ENCODE results near the gene ERMARD. TPM values are rescaled to one million over a fixed set of nuclear protein-coding genes. Genes with fewer than 3 reads are reported as not detected.

ERMARD gene
- total RNA-seq, 1 experiment from 2014 or later = 13.6 TPM

GRCh38 chr6:169775321-169775720 lies 23.9 kb downstream of the ERMARD start:
- Histone ChIP-seq H3T11ph (ENCODE audit: low read length) (no peak overlapping the region), H3K9me3 (ENCODE audit: control insufficient read depth, low read depth, low read length) (no peaks in the 10 kb centered on the region), H4K91ac (ENCODE audit: insufficient read length, low read depth, low read length) (no peak overlapping the region), H3K23ac (ENCODE audit: insufficient read length, low read depth, low read length) (no peak overlapping the region), H3K14ac (ENCODE audit: insufficient read depth, low read length) (no peak overlapping the region), H3K27ac (ENCODE audit: insufficient read length, low read depth, low read length) (no peak overlapping the region), H3K4ac (ENCODE audit: low read depth, low read length) (no peak overlapping the region), H2BK15ac (ENCODE audit: low read depth, low read length) (no peak overlapping the region), H2AFZ (ENCODE audit: low read length) (no peak overlapping the region), H3K4me2 (ENCODE audit: insufficient read depth, insufficient read length, low read length) (no peak overlapping the region), H3K79me1 (ENCODE audit: insufficient read depth, low read depth, low read length, poor library complexity, severe bottlenecking) (no peaks in the 10 kb centered on the region), H4K5ac (ENCODE audit: insufficient read length, low read depth, low read length) (no peak overlapping the region), H3K23me2 (ENCODE audit: insufficient read length, low read depth, low read length, poor library complexity, severe bottlenecking) (no peaks in the 10 kb centered on the region), H3K27me3 (ENCODE audit: insufficient read depth, low read length) (no peaks in the 10 kb centered on the region), H2AK5ac (ENCODE audit: insufficient read length, low read length) (no peak overlapping the region), H2BK5ac (ENCODE audit: insufficient read length, low read length) (no peak overlapping the region), H2BK120ac (ENCODE audit: low read depth, low read length, poor library complexity, severe bottlenecking) (no peak overlapping the region), H2BK12ac (ENCODE audit: insufficient read length, low read depth, low read length) (no peak overlapping the region), H4K20me1 (ENCODE audit: control insufficient read depth, insufficient read depth, insufficient read length) (no peaks in the 10 kb centered on the region), H3K9ac (ENCODE audit: extremely low read depth, insufficient read length, low read length) (no peak overlapping the region), H3K56ac (ENCODE audit: insufficient read length, low read depth, low read length) (no peak overlapping the region), H3K79me2 (ENCODE audit: insufficient read depth, low read length) (no peaks in the 10 kb centered on the region), H3K18ac (ENCODE audit: insufficient read length, low read depth, low read length) (no peak overlapping the region), H4K8ac (replicated peaks; ENCODE audit: insufficient read length, low read depth, low read length) (no peak overlapping the region), H2BK20ac (ENCODE audit: low read depth, low read length, poor library complexity, severe bottlenecking) (no peak overlapping the region), H3K4me1 (ENCODE audit: insufficient read depth, low read length) (no peaks in the 10 kb centered on the region)
- no peaks in the 10 kb centered on the region for H3K27me3 Mint-ChIP-seq (ENCODE audit: low read depth)
- DNase-seq = no peak
- peaks cover under 1 to 11% (median 4%) of the 10 kb centered on the region in 3 experiments; a peak in 5 of 7 replicates for H3K36me3 Mint-ChIP-seq (ENCODE audit: insufficient read depth in 1 of 3, low read depth in 3 of 3)
- TF ChIP-seq, protein P1, sequence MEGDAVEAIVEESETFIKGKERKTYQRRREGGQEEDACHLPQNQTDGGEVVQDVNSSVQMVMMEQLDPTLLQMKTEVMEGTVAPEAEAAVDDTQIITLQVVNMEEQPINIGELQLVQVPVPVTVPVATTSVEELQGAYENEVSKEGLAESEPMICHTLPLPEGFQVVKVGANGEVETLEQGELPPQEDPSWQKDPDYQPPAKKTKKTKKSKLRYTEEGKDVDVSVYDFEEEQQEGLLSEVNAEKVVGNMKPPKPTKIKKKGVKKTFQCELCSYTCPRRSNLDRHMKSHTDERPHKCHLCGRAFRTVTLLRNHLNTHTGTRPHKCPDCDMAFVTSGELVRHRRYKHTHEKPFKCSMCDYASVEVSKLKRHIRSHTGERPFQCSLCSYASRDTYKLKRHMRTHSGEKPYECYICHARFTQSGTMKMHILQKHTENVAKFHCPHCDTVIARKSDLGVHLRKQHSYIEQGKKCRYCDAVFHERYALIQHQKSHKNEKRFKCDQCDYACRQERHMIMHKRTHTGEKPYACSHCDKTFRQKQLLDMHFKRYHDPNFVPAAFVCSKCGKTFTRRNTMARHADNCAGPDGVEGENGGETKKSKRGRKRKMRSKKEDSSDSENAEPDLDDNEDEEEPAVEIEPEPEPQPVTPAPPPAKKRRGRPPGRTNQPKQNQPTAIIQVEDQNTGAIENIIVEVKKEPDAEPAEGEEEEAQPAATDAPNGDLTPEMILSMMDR (conservative IDR thresholded peaks at IDR 0.05) = no peak
- WGBS (ENCODE audit: extremely low coverage, insufficient read length, low lambda C conversion rate) = no CpG with 5 or more reads among the region's 10 CpGs
- no peaks in the 10 kb centered on the region for H3K4me1 Mint-ChIP-seq
- peak overlapping the region in 2 of 3 experiments; percentile 30 to 66; a peak in 3 of 7 replicates for H3K27ac Mint-ChIP-seq
- no peak overlapping the region for H3K4me3 Mint-ChIP-seq
- H3K9me3 Mint-ChIP-seq = no peaks in the 10 kb centered on the region
